HEK293 (cell line): Measurements from ENCODE around the gene NR2C2AP.
A peak's percentile ranks its signal among the peaks of the same experiment; 100 is the strongest.

Experiments used
- CTCF ChIA-PET: fragments of 350-600 bp; formaldehyde crosslinking; extraction: SDS; loops from one replicate; lab custom pipeline; 2021; ENCODE audit warnings: antibody characterized with exemption; lab: Yijun Ruan, JAX
- POLR2A ChIA-PET: fragments of 300-600 bp; formaldehyde crosslinking; extraction: SDS; loops from one replicate; lab custom pipeline; 2020; ENCODE audit warnings: antibody characterized with exemption, inconsistent platforms; lab: Yijun Ruan, JAX
- H3K27ac ChIP-seq: fragments of 200-500 bp; sonication (Bioruptor generic); 2 replicates; pipeline ENCODE4 v1.5.1; 2014; ENCODE audit warnings: low read depth, low read length, control low read depth, inconsistent platforms; ENCODE audit errors: extremely low read depth
- H3K36me3 ChIP-seq, 2 experiments: fragments of 200-500 bp in 1 of 2; sonication (Bioruptor generic) in 1 of 2; 1 replicate in 1 of 2; 2 replicates in 1 of 2; pipeline ENCODE4 v1.5.1; 2014 to 2017; ENCODE audit warnings: inconsistent platforms in 2 of 2, low read length in 2 of 2; ENCODE audit not compliant: control insufficient read depth in 2 of 2, insufficient read depth in 1 of 2
- H3K4me1 ChIP-seq: fragments of 200-500 bp; sonication (Bioruptor generic); 2 replicates; pipeline ENCODE4 v1.5.1; 2014; ENCODE audit warnings: mild to moderate bottlenecking, low read length, inconsistent platforms; ENCODE audit not compliant: control insufficient read depth, insufficient read depth
- H3K4me3 ChIP-seq: 2 replicates; pipeline ENCODE4 v1.5.1; 2011; ENCODE audit warnings: low read depth, mild to moderate bottlenecking, control low read depth, low read length, moderate library complexity
- H3K9me3 ChIP-seq: fragments of 200-500 bp; sonication (Bioruptor generic); 2 replicates; pipeline ENCODE4 v1.5.1; 2014; ENCODE audit warnings: low read depth, low read length, inconsistent platforms; ENCODE audit not compliant: control insufficient read depth, insufficient read depth
- KLF10 ChIP-seq: fragments of 450-650 bp; IDR thresholded peaks from 2 replicates; pipeline ENCODE4 v1.5.1; 2018; ENCODE audit warnings: missing biosample characterization, mild to moderate bottlenecking, missing genetic modification characterization
- ZIC2 ChIP-seq: fragments of 450-650 bp; formaldehyde crosslinking; IDR thresholded peaks from 2 replicates; pipeline ENCODE4 v1.5.1; 2016; ENCODE audit warnings: missing biosample characterization, missing genetic modification characterization
- ZNF10 ChIP-seq: fragments of 450-650 bp; formaldehyde crosslinking; IDR thresholded peaks from 2 replicates; pipeline ENCODE4 v1.5.1; 2017; ENCODE audit warnings: missing biosample characterization, missing genetic modification characterization
- ZNF157 ChIP-seq: fragments of 450-650 bp; formaldehyde crosslinking; IDR thresholded peaks from 2 replicates; pipeline ENCODE4 v1.5.1; 2016; ENCODE audit warnings: missing biosample characterization, missing genetic modification characterization
- ZNF24 ChIP-seq: fragments of 450-650 bp; formaldehyde crosslinking; IDR thresholded peaks from 2 replicates; pipeline ENCODE4 v1.5.1; 2016; ENCODE audit warnings: missing biosample characterization, missing genetic modification characterization
- ZNF48 ChIP-seq: fragments of 450-650 bp; formaldehyde crosslinking; IDR thresholded peaks from 2 replicates; pipeline ENCODE4 v1.5.1; 2016; ENCODE audit warnings: missing biosample characterization, missing genetic modification characterization
- ZNF501 ChIP-seq: fragments of 450-650 bp; formaldehyde crosslinking; IDR thresholded peaks from 2 replicates; pipeline ENCODE4 v1.5.1; 2016; ENCODE audit warnings: missing biosample characterization, missing genetic modification characterization
- ZNF558 ChIP-seq: fragments of 450-650 bp; formaldehyde crosslinking; IDR thresholded peaks from 2 replicates; pipeline ENCODE4 v1.5.1; 2016; ENCODE audit warnings: missing biosample characterization, missing genetic modification characterization
- TF ChIP-seq, protein P1 (sequence below): sonication (generic); formaldehyde crosslinking; IDR thresholded peaks from 2 replicates; pipeline ENCODE4 v1.8.1; 2022; ENCODE audit warnings: mild to moderate bottlenecking, moderate library complexity, missing genetic modification reagents
- TF ChIP-seq, protein P2 (sequence below): fragments of 450-650 bp; formaldehyde crosslinking; IDR thresholded peaks from 2 replicates; pipeline ENCODE4 v1.5.1; 2017; ENCODE audit warnings: missing biosample characterization, missing genetic modification characterization
- TF ChIP-seq, protein P3 (sequence below): fragments of 450-650 bp; formaldehyde crosslinking; IDR thresholded peaks from 2 replicates; pipeline ENCODE4 v1.5.1; 2016; ENCODE audit warnings: missing biosample characterization, missing genetic modification characterization
- TF ChIP-seq, protein P4 (sequence below): fragments of 450-650 bp; formaldehyde crosslinking; IDR thresholded peaks from 2 replicates; pipeline ENCODE4 v1.5.1; 2017; ENCODE audit warnings: missing biosample characterization, missing genetic modification characterization
- TF ChIP-seq, protein P5 (sequence below): fragments of 450-650 bp; formaldehyde crosslinking; conservative IDR thresholded peaks from 2 replicates; pipeline ENCODE4 v1.5.1; 2016; ENCODE audit warnings: low read depth, missing biosample characterization, missing genetic modification characterization
- TF ChIP-seq, protein P6 (sequence below): fragments of 450-650 bp; formaldehyde crosslinking; IDR thresholded peaks from 2 replicates; pipeline ENCODE4 v1.5.1; 2016; ENCODE audit warnings: missing biosample characterization, missing genetic modification characterization
- TF ChIP-seq, protein P7 (sequence below): fragments of 450-650 bp; formaldehyde crosslinking; IDR thresholded peaks from 2 replicates; pipeline ENCODE4 v1.5.1; 2016; ENCODE audit warnings: missing biosample characterization, missing genetic modification characterization, low read depth

NR2C2AP gene

DNA sequence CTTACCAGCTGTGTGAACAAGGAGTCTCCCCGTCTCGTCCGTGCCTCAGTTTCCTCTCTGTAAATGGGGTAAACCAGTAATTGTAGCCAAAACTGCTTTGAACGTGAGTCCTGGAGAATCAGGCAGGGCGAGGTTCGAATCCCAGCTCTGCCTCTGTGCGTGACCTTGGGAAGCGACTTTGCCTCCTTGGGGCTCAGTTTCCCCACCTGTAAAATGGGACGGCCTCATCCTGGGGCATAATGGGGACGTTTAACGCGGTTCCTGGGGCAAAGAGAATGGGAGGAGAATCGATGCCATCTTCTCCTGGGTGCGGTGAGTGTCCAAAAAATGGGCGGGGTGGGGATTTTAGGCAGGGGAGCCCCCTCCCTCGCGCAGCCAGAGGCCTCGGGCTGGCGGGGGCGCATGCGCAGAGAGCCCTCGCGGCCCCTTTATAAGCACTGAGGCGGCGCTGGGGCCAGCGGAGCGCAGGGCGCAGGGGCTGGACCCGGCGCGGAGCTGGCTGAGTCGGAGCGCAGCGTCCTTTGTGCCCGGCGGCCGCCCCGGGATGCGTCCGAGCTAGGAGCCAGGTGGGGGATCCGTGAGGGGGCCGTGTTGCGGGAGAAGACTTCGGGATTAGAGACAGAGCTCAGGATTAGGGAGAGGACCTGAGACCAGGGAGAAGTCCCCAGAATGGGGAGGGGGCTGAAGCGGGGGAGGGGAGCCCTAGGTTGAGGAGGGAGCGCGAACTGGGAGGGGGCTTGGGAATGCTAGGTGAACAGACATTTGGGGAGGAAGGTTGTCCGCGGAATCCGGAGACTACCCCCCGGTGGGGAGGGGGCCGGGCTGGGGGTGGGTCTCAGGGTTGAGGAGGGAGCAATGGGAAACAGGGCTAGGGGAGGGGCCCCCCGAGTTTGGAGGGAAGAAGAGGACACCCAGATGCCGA lies 8.5 kb upstream of the NR2C2AP start, which contains the start of gene NCAN (continued):
- TF ChIP-seq ZNF24 (tag by site-specific recombination) = 0 out of 2 replicates have a peak, but pooled peaks have one; percentile 16
- TF ChIP-seq, protein P1, sequence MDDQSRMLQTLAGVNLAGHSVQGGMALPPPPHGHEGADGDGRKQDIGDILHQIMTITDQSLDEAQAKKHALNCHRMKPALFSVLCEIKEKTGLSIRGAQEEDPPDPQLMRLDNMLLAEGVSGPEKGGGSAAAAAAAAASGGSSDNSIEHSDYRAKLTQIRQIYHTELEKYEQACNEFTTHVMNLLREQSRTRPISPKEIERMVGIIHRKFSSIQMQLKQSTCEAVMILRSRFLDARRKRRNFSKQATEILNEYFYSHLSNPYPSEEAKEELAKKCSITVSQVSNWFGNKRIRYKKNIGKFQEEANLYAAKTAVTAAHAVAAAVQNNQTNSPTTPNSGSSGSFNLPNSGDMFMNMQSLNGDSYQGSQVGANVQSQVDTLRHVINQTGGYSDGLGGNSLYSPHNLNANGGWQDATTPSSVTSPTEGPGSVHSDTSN (CRISPR knock-in tag) = no peak

DNA sequence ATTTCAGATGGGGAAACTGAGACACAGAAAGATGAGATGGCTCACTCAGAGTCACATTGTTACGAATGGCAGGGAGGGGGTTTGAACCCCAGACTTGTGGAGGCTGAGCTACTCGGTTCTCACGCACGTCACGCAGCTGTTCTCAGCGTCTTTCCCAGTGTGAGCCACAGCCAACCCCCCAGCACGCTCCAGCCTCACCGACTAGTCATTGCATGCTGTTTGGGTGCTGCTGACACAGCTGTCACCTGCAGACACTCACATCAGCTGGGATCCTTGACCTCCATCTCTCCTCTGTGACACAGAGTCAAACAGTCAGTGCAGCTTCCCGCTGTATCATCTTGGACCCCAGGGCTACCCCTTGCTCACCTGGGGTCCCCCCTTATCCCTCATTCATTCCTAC lies 6.2 kb upstream of the NR2C2AP start:
- Histone ChIP-seq H3K27ac (no peak overlapping the region), H3K4me3 (no peak overlapping the region), H3K4me1 (no peaks in the 10 kb centered on the region), H3K36me3 (no peaks in the 10 kb centered on the region), H3K9me3 (no peaks in the 10 kb centered on the region)
- ChIA-PET CTCF (no interaction called here), POLR2A (no interaction called here)
- TF ChIP-seq ZNF558 (no peak), ZNF10 (tag by site-specific recombination) (no peak), ZNF157 (tag by site-specific recombination) (no peak), ZIC2 (peak; percentile 31; the same call in 1 of the 2 replicates), KLF10 (tag by site-specific recombination) (no peak), ZNF48 (tag by site-specific recombination) (no peak), ZNF501 (tag by site-specific recombination) (no peak)
- TF ChIP-seq, protein P2, sequence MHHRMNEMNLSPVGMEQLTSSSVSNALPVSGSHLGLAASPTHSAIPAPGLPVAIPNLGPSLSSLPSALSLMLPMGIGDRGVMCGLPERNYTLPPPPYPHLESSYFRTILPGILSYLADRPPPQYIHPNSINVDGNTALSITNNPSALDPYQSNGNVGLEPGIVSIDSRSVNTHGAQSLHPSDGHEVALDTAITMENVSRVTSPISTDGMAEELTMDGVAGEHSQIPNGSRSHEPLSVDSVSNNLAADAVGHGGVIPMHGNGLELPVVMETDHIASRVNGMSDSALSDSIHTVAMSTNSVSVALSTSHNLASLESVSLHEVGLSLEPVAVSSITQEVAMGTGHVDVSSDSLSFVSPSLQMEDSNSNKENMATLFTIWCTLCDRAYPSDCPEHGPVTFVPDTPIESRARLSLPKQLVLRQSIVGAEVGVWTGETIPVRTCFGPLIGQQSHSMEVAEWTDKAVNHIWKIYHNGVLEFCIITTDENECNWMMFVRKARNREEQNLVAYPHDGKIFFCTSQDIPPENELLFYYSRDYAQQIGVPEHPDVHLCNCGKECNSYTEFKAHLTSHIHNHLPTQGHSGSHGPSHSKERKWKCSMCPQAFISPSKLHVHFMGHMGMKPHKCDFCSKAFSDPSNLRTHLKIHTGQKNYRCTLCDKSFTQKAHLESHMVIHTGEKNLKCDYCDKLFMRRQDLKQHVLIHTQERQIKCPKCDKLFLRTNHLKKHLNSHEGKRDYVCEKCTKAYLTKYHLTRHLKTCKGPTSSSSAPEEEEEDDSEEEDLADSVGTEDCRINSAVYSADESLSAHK = no peak
- TF ChIP-seq, protein P3, sequence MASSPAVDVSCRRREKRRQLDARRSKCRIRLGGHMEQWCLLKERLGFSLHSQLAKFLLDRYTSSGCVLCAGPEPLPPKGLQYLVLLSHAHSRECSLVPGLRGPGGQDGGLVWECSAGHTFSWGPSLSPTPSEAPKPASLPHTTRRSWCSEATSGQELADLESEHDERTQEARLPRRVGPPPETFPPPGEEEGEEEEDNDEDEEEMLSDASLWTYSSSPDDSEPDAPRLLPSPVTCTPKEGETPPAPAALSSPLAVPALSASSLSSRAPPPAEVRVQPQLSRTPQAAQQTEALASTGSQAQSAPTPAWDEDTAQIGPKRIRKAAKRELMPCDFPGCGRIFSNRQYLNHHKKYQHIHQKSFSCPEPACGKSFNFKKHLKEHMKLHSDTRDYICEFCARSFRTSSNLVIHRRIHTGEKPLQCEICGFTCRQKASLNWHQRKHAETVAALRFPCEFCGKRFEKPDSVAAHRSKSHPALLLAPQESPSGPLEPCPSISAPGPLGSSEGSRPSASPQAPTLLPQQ = no peak
- TF ChIP-seq, protein P4, sequence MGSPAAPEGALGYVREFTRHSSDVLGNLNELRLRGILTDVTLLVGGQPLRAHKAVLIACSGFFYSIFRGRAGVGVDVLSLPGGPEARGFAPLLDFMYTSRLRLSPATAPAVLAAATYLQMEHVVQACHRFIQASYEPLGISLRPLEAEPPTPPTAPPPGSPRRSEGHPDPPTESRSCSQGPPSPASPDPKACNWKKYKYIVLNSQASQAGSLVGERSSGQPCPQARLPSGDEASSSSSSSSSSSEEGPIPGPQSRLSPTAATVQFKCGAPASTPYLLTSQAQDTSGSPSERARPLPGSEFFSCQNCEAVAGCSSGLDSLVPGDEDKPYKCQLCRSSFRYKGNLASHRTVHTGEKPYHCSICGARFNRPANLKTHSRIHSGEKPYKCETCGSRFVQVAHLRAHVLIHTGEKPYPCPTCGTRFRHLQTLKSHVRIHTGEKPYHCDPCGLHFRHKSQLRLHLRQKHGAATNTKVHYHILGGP (tag by site-specific recombination) = no peak
- TF ChIP-seq, protein P5, sequence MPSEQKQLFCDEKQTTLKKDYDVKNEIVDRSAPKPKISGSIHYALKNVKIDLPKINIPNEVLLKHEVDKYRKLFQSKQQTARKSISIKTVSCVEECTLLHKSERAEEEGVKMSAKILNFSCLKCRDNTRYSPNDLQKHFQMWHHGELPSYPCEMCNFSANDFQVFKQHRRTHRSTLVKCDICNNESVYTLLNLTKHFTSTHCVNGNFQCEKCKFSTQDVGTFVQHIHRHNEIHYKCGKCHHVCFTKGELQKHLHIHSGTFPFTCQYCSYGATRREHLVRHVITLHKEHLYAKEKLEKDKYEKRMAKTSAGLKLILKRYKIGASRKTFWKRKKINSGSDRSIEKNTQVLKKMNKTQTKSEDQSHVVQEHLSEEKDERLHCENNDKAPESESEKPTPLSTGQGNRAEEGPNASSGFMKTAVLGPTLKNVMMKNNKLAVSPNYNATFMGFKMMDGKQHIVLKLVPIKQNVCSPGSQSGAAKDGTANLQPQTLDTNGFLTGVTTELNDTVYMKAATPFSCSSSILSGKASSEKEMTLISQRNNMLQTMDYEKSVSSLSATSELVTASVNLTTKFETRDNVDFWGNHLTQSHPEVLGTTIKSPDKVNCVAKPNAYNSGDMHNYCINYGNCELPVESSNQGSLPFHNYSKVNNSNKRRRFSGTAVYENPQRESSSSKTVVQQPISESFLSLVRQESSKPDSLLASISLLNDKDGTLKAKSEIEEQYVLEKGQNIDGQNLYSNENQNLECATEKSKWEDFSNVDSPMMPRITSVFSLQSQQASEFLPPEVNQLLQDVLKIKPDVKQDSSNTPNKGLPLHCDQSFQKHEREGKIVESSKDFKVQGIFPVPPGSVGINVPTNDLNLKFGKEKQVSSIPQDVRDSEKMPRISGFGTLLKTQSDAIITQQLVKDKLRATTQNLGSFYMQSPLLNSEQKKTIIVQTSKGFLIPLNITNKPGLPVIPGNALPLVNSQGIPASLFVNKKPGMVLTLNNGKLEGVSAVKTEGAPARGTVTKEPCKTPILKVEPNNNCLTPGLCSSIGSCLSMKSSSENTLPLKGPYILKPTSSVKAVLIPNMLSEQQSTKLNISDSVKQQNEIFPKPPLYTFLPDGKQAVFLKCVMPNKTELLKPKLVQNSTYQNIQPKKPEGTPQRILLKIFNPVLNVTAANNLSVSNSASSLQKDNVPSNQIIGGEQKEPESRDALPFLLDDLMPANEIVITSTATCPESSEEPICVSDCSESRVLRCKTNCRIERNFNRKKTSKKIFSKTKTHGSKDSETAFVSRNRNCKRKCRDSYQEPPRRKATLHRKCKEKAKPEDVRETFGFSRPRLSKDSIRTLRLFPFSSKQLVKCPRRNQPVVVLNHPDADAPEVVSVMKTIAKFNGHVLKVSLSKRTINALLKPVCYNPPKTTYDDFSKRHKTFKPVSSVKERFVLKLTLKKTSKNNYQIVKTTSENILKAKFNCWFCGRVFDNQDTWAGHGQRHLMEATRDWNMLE (tag by site-specific recombination) = no peak
- TF ChIP-seq, protein P6, sequence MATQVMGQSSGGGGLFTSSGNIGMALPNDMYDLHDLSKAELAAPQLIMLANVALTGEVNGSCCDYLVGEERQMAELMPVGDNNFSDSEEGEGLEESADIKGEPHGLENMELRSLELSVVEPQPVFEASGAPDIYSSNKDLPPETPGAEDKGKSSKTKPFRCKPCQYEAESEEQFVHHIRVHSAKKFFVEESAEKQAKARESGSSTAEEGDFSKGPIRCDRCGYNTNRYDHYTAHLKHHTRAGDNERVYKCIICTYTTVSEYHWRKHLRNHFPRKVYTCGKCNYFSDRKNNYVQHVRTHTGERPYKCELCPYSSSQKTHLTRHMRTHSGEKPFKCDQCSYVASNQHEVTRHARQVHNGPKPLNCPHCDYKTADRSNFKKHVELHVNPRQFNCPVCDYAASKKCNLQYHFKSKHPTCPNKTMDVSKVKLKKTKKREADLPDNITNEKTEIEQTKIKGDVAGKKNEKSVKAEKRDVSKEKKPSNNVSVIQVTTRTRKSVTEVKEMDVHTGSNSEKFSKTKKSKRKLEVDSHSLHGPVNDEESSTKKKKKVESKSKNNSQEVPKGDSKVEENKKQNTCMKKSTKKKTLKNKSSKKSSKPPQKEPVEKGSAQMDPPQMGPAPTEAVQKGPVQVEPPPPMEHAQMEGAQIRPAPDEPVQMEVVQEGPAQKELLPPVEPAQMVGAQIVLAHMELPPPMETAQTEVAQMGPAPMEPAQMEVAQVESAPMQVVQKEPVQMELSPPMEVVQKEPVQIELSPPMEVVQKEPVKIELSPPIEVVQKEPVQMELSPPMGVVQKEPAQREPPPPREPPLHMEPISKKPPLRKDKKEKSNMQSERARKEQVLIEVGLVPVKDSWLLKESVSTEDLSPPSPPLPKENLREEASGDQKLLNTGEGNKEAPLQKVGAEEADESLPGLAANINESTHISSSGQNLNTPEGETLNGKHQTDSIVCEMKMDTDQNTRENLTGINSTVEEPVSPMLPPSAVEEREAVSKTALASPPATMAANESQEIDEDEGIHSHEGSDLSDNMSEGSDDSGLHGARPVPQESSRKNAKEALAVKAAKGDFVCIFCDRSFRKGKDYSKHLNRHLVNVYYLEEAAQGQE (tag by site-specific recombination) = no peak
- TF ChIP-seq, protein P7, sequence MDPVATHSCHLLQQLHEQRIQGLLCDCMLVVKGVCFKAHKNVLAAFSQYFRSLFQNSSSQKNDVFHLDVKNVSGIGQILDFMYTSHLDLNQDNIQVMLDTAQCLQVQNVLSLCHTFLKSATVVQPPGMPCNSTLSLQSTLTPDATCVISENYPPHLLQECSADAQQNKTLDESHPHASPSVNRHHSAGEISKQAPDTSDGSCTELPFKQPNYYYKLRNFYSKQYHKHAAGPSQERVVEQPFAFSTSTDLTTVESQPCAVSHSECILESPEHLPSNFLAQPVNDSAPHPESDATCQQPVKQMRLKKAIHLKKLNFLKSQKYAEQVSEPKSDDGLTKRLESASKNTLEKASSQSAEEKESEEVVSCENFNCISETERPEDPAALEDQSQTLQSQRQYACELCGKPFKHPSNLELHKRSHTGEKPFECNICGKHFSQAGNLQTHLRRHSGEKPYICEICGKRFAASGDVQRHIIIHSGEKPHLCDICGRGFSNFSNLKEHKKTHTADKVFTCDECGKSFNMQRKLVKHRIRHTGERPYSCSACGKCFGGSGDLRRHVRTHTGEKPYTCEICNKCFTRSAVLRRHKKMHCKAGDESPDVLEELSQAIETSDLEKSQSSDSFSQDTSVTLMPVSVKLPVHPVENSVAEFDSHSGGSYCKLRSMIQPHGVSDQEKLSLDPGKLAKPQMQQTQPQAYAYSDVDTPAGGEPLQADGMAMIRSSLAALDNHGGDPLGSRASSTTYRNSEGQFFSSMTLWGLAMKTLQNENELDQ (tag by site-specific recombination) = no peak
